Cardiac fibroblast (primary cell): ENCODE data around the gene JSRP1.

Experiments used
- DNase-seq, 2 donors: peaks; one replicate each; pipeline versions ENCODE4 v3.0.0 to v3.0.0-alpha.2; 2010; ENCODE audit warnings: low read depth in 2 of 2
- H3K4me3 ChIP-seq, 2 donors: replicated peaks in 1 of 2; 1 replicate in 1 of 2; 2 replicates in 1 of 2; pipeline ENCODE4 v1.5.1; 2011; ENCODE audit warnings: low read depth in 2 of 2, low read length in 2 of 2, mild to moderate bottlenecking in 2 of 2, moderate library complexity in 1 of 2
- CTCF ChIP-seq: IDR thresholded peaks from one replicate; pipeline ENCODE4 v1.5.1; 2011; ENCODE audit warnings: low read depth, mild to moderate bottlenecking, low read length, inconsistent platforms

The JSRP1 gene

GRCh38 chr19:2219726-2220125 is 36.5 kb downstream of the JSRP1 start:
- H3K4me3 ChIP-seq = no peak overlapping the region
- no peak for DNase-seq
- no peak for TF ChIP-seq CTCF

GRCh38 chr19:2217591-2217990 is 38.6 kb downstream of the JSRP1 start:
- DNase-seq = no peak
- H3K4me3 ChIP-seq = no peak overlapping the region
- no peak for TF ChIP-seq CTCF

- H3K4me3 ChIP-seq = no peak overlapping the region
- no peak for DNase-seq
- no peak for TF ChIP-seq CTCF
These were observed 39.6 kb downstream of the JSRP1 start for GRCh38 chr19:2216361-2217225.

GRCh38 chr19:2215281-2215751 is 40.9 kb downstream of the JSRP1 start:
- TF ChIP-seq CTCF = no peak
- no peak overlapping the region for H3K4me3 ChIP-seq
- DNase-seq = no peak

GRCh38 chr19:2214251-2214650 is 42.0 kb downstream of the JSRP1 start:
- no peak for DNase-seq
- no peak overlapping the region for H3K4me3 ChIP-seq
- no peak for TF ChIP-seq CTCF

- no peak for DNase-seq
- no peak overlapping the region for H3K4me3 ChIP-seq
- no peak for TF ChIP-seq CTCF
These were observed 42.4 kb downstream of the JSRP1 start for GRCh38 chr19:2213799-2214198.
